Fibroblast of pulmonary artery (primary cell): ENCODE data around the gene VPS8.

ENCODE experiments used
- DNase-seq: peaks from one replicate; pipeline ENCODE4 v3.0.0-alpha.2; 2010; ENCODE audit warnings: low read depth
- H3K4me3 ChIP-seq: replicated peaks from 2 replicates; pipeline ENCODE4 v1.5.1; 2011; ENCODE audit warnings: low read depth, mild to moderate bottlenecking, control low read depth, low read length, moderate library complexity
- CTCF ChIP-seq: IDR thresholded peaks from 2 replicates; pipeline ENCODE4 v1.5.1; 2011; ENCODE audit warnings: mild to moderate bottlenecking, control low read depth, low read length, inconsistent platforms; ENCODE audit errors: missing control alignments

VPS8 gene

GRCh38 chr3:184827572-184827971 lies 15.6 kb downstream of the VPS8 start:
- no peak for TF ChIP-seq CTCF
- DNase-seq: no peak
- H3K4me3 ChIP-seq: no peak overlapping the region

DNA sequence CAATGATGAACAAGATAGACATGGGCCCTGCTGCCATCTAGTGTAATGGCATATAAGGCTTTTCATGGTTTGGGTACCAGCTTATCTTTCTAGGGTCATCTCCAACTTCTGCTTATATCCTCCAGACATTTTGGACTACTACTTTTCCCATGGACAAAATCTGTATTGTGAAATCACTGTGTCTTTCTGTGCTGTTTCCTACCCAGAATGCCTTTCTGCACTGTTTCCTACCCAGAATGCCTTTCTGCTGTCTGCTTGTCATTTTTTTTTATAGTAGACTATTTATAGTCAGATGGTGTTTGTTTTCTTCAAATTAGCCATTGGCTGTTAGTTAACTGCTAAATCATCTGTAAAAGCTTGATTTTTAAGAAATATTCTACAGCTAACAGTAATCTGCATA lies 20.1 kb downstream of the VPS8 start:
- no peak for DNase-seq
- no peak for TF ChIP-seq CTCF
- H3K4me3 ChIP-seq: no peak overlapping the region

DNA sequence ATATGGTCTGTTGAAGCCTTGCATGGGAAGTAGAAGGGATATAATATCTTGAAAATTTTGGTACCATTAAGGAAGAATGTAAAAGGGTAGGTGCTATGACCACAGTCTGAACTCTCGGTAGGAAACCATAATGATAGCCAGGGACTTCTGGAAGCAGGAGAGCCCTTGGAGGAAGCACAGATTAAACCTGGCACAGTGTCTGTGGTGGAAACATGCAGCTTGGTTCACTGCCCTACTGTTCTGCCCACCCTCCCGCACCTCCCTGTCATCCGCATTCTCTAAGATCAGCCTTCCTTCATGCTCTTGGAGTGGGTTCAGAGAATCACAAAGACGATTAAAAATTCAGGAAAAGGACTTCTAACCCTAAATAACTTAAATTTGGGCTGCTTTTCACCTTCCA lies 20.9 kb downstream of the VPS8 start:
- no peak for DNase-seq
- no peak overlapping the region for H3K4me3 ChIP-seq
- TF ChIP-seq CTCF: no peak

GRCh38 chr3:184836090-184836822 lies 24.3 kb downstream of the VPS8 start:
- no peak overlapping the region for H3K4me3 ChIP-seq
- TF ChIP-seq CTCF: no peak
- no peak for DNase-seq

DNA sequence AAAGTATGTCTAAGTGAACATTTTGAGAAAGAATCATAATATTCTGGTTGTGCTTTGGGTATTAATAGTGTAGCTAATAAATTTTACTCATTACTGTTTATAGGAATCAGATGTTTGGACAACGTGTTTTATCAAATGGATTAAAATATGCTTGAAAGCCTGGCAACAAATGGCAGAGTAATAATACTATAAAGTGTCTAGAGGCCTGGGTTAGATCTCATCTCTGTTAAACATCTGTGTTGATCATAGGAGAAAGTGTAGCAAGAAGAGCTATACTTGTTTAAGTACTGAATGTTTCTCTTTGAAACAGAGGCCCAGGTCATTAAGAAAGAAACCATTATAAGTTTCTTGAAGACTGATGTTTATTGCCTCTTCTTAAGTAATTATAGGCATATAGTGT lies 30.5 kb downstream of the VPS8 start:
- H3K4me3 ChIP-seq: no peak overlapping the region
- no peak for DNase-seq
- no peak for TF ChIP-seq CTCF

DNA sequence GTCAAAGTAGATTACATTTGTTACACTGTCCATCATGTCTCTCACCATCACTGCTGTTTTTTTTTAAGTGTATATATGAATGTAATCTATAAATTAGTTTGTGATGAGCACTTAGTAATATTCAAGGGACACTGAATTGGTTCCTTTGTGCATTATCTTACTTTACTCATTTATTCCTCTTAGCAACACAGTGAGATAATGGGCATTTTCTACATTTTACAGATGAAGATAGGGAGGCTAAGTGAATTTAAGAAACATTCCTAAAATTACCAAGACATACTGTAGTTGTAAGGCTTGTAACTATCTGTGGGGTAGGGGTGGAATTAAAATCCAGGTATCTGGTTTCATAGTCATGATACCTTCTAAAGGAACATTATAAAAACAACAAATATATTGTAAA lies 33.9 kb downstream of the VPS8 start:
- H3K4me3 ChIP-seq: no peak overlapping the region
- no peak for TF ChIP-seq CTCF
- DNase-seq: no peak

- TF ChIP-seq CTCF: no peak
- no peak for DNase-seq
- no peak overlapping the region for H3K4me3 ChIP-seq
These were observed 34.5 kb downstream of the VPS8 start for GRCh38 chr3:184846496-184846895.
